MM.1S (cell line): ENCODE measurements around the gene TRAPPC12.

Experiments used
- CTCF ChIP-seq: fragments of 300-600 bp; sonication (generic); IDR thresholded peaks from 2 replicates; pipeline ENCODE4 v1.5.1; 2016; ENCODE audit warnings: antibody characterized with exemption, low read length, mixed read lengths
- EZH2 ChIP-seq: fragments of 300-600 bp; sonication (generic); optimal IDR thresholded peaks from 2 replicates; pipeline ENCODE3; 2017; ENCODE audit warnings: low read depth, mild to moderate bottlenecking, antibody characterized with exemption, low read length, mixed read lengths
- EZH2phosphoT487 ChIP-seq: fragments of 300-600 bp; sonication (generic); IDR thresholded peaks from 2 replicates; pipeline ENCODE4 v1.6.1; 2018; ENCODE audit warnings: antibody characterized with exemption, low read length

GRCh38 chr2:3428577-3428976 lies 49.1 kb downstream of the TRAPPC12 start:
- TF ChIP-seq CTCF (no peak), EZH2phosphoT487 (no peak), EZH2 (no peak)
